Measurements from ENCODE around the gene UBR2. TPM values are rescaled to one million over a fixed set of nuclear protein-coding genes. Genes with fewer than 3 reads are reported as not detected.

Gene UBR2
- total and polyA plus RNA-seq, 2 donors (not counting 3 experiments of a cell fraction or from before 2014, with no cell fraction given), result 8.0 to 22.3 TPM

GRCh38 chr6:42527204-42527603 lies 36.6 kb upstream of the UBR2 start:
- Histone ChIP-seq H3K4me3 (replicated peaks in 1 of 3; ENCODE audit: insufficient read depth in 1 of 3, low read depth in 1 of 3, low read length in 3 of 3) (no peak overlapping the region), H3K27me3 (ENCODE audit: control insufficient read depth in 2 of 2, insufficient read depth in 2 of 2, low read length in 2 of 2) (peaks cover 0 to 2% of the 10 kb centered on the region in 2 experiments), H3K27ac (ENCODE audit: insufficient read depth, low read depth, low read length) (no peak overlapping the region), H3K9ac (replicated peaks; ENCODE audit: extremely low read depth, insufficient read depth, low read length) (no peak overlapping the region), H3K4me1 (ENCODE audit: control insufficient read depth, extremely low read depth, insufficient read depth, low read length) (no peaks in the 10 kb centered on the region), H4K20me1 (replicated peaks; ENCODE audit: control insufficient read depth, extremely low read depth, insufficient read depth, low read length) (no peaks in the 10 kb centered on the region), H3K4me2 (ENCODE audit: insufficient read depth, low read length) (no peak overlapping the region), H2AFZ (ENCODE audit: low read depth, low read length) (no peak overlapping the region), H3K79me2 (ENCODE audit: control insufficient read depth, insufficient read depth, low read length) (no peaks in the 10 kb centered on the region), H3K9me1 (replicated peaks; ENCODE audit: control insufficient read depth, extremely low read depth, insufficient read depth, low read length) (no peaks in the 10 kb centered on the region), H3K36me3 (ENCODE audit: control insufficient read depth in 2 of 2, extremely low read depth in 1 of 2, insufficient read depth in 2 of 2, low read length in 2 of 2) (no peaks in the 10 kb centered on the region), H3K9me3 (replicated peaks; ENCODE audit: control insufficient read depth, insufficient read depth, low read length) (no peaks in the 10 kb centered on the region)
- DNase-seq (ENCODE audit: low read depth, low spot score), result no peak
- no TSS peak for BruUV-seq (replicated peaks)
- ChIA-PET CTCF (interaction anchor here (2.5 kb wide), 1 partner anchor 20 kb away, joined by 7 read pairs; no protein-coding TSS in a partner anchor), POLR2A (no interaction called here)
- FAIRE-seq, result no peak
- dilution Hi-C loops (cut with MboI; ENCODE audit: extremely low pct_ligation_motif_present, low sequenced_read_pairs), result no loop called here
- intact Hi-C loops (cut with micrococcal nuclease), result no loop called here
- TF ChIP-seq MYC (IDR thresholded peaks at IDR 0.05; ENCODE audit: low read depth, low read length) (no peak), EZH2 (IDR thresholded peaks at IDR 0.05; ENCODE audit: borderline replicate concordance, low read depth, low read length, severe bottlenecking) (no peak), CTCF (IDR thresholded peaks at IDR 0.05; ENCODE audit: extremely low read depth in 1 of 2, insufficient read depth in 1 of 2, low read depth in 1 of 2, low read length in 2 of 2) (no peak), FOS (IDR thresholded peaks at IDR 0.05; ENCODE audit: borderline replicate concordance, insufficient read depth, low read length) (no peak), POLR2AphosphoS5 (IDR thresholded peaks at IDR 0.05; ENCODE audit: insufficient read depth, low read depth, low read length) (no peak), POLR2A (IDR thresholded peaks at IDR 0.05; ENCODE audit: low read depth, low read length) (no peak), JUN (IDR thresholded peaks at IDR 0.05; ENCODE audit: borderline replicate concordance, insufficient read depth, insufficient read length, low read depth) (no peak), GATA2 (IDR thresholded peaks at IDR 0.05; ENCODE audit: insufficient read depth, insufficient read length, low read depth, low read length) (no peak), MAX (IDR thresholded peaks at IDR 0.05; ENCODE audit: insufficient read depth, insufficient read length) (no peak)

Data from endothelial cell of umbilical vein (primary cell).